Measurements from ENCODE around the gene CEP162.
"Not testable (repeated sequence)": the region's sequence is repeated elsewhere in the genome, so short reads cannot be mapped to it uniquely, and the experiment has no call there.

Gene CEP162

GRCh38 chr6:84137989-84138575 lies 89.4 kb downstream of the CEP162 start:
- DNase-seq: no peak

- DNase-seq: peak; percentile 68
Observed at GRCh38 chr6:84137051-84137375, 90.4 kb downstream of the CEP162 start.

- peak; percentile 4 for DNase-seq
Observed at GRCh38 chr6:84136364-84137050, 90.9 kb downstream of the CEP162 start.

GRCh38 chr6:84135291-84135690 lies 92.2 kb downstream of the CEP162 start:
- no peak for DNase-seq

- not testable (repeated sequence) for DNase-seq
Observed at GRCh38 chr6:84133385-84133784, 94.1 kb downstream of the CEP162 start.

- DNase-seq: not testable (repeated sequence)
Observed at GRCh38 chr6:84129588-84129987, 97.9 kb downstream of the CEP162 start.

- DNase-seq: no peak
Observed at GRCh38 chr6:84123186-84123585, 104.3 kb downstream of the CEP162 start.

GRCh38 chr6:84119277-84119676 lies 108.2 kb downstream of the CEP162 start:
- DNase-seq: no peak

GRCh38 chr6:84118191-84118590 lies 109.3 kb downstream of the CEP162 start:
- no peak for DNase-seq

- not testable (repeated sequence) for DNase-seq
Observed at GRCh38 chr6:84114933-84115594, 112.4 kb downstream of the CEP162 start.

- DNase-seq: not testable (repeated sequence)
Observed at GRCh38 chr6:84111351-84111750, 116.1 kb downstream of the CEP162 start.

GRCh38 chr6:84107495-84107894 lies 119.9 kb downstream of the CEP162 start:
- DNase-seq: no peak

- DNase-seq: peak; percentile 22
Observed at GRCh38 chr6:84105215-84105924, 122.1 kb downstream of the CEP162 start.

GRCh38 chr6:84103029-84103428 lies 124.4 kb downstream of the CEP162 start:
- peak; percentile 53 for DNase-seq

- DNase-seq: no peak
Observed at GRCh38 chr6:84095156-84095555, 132.3 kb downstream of the CEP162 start.

GRCh38 chr6:84093441-84094435 lies 133.7 kb downstream of the CEP162 start:
- peak; percentile 18 for DNase-seq

- no peak for DNase-seq
Observed at GRCh38 chr6:84089552-84089951, 137.9 kb downstream of the CEP162 start.

- no peak for DNase-seq
Observed at GRCh38 chr6:84089081-84089480, 138.4 kb downstream of the CEP162 start.

GRCh38 chr6:84086545-84087429 lies 140.7 kb downstream of the CEP162 start:
- no peak for DNase-seq

- DNase-seq: no peak
Observed at GRCh38 chr6:84086056-84086455, 141.4 kb downstream of the CEP162 start.

GRCh38 chr6:84084705-84085104 lies 142.7 kb downstream of the CEP162 start:
- not testable (repeated sequence) for DNase-seq
